HG02798 (cell line): Measurements from ENCODE around the gene KYNU.

ENCODE experiments used
- ATAC-seq: cut with Tn5 transposase; IDR thresholded peaks from one replicate; pipeline ENCODE4 v1.9.1; 2021; ENCODE audit warnings: mild to moderate bottlenecking; ENCODE audit not compliant: unreplicated experiment, poor library complexity

KYNU gene

GRCh38 chr2:142951190-142952007, 73.9 kb downstream of the KYNU start:
- ATAC-seq: no peak

DNA sequence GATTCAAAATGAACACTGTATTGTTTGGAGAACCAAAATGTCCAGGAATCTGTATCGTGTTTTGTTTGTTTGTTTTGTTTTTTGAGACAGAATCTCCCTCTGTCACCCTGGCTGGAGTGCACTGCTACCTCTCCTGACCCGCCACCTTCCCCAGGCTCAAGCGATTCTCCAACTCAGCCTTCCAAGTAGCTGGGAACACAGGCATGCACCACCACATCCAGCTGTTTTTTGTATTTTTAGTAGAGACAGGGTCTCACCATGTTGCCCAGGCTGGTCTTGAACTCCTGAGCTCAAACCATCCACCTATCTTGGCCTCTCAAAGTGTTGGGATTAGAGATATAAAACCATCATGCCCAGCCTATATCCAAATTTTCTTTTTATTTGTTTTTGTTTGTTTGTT, 74.6 kb downstream of the KYNU start:
- no peak for ATAC-seq

DNA sequence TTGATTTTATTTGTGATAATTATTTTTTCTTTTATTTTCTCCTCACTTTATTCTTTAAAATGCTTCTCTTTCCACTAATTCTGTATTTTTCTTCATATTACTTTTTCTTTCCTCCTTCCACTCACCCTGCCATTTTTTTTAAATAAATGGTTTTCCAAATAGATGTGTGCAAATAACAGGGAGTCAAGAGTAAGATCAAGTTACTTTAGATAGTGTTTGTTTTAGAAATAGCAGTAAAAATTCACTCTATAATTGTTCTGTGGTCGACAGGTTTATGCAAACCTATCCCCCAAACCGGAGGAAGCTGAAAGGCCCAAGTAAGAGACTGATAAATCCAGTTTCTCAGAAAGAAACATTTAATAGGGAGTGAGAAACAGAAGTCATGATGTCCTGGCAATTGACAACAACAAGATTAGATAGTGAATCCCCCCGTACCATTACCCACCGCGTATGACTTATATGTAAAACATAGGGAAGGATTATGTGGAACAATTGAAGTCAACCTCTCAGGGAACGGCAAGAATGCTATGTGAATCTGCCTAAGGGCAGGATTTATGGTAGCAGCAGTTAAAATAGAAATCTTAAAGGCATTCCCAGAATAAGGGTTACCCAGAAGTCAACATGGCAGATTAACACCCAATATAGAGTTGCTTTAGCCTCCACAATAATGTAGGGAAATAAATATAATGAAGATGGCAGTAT, 75.5 kb downstream of the KYNU start:
- no peak for ATAC-seq

DNA sequence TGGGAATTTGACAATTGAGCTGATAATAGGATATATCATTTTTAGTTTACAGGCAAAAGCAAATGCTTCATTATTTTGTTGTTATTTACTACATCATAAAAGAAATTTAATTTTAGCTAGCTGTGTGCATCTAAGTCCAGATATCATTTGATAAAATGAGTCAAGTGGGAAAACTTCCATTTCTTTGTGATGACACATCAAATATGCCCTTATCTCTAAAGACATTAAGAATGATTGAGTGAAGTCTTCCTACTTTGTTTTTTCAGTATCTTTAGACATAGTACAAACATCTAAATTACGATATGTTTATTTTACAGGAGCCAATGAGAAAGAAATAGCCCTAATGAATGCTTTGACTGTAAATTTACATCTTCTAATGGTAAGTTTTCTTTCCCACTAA, 77.0 kb downstream of the KYNU start:
- no peak for ATAC-seq

DNA sequence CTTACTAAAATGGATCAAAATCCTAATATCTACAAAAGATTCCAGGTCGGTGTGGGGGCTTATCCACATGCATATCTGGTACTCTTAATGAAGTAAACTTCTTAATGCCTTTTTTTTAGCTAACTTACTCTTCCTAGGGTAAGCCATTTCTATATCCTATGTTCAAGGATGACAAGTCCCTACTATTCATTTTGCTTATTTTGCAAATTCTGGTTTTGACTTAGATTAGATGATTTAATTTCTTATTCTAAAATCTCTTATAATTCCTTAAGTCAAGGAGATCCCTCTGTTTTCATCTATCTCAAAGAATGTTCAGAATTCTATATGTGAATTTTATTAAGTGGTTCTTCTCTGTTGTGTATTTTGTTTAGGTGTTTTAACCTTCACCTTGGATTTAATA, 79.7 kb downstream of the KYNU start:
- ATAC-seq: no peak

DNA sequence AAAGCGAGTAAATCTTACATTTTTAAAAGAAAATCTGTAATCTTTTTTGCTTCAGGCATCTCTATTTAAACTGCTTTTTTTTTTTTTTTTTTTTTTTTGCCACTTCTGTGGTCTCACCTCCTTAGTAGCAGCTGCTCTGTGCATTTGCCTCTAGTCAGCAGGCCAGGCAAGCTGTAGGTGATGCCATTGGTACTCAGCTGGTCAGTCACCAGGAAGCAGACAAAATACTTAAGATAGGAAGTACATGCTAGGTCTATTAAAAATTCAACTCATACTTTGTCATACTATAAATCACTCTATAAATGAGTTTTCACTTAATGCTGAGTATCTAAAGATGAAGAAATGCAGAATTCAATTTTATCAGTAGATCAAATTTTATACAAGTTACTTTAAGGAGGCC, 83.7 kb downstream of the KYNU start:
- ATAC-seq: no peak

- ATAC-seq: no peak
These were observed 88.0 kb downstream of the KYNU start for GRCh38 chr2:142965443-142965842.

DNA sequence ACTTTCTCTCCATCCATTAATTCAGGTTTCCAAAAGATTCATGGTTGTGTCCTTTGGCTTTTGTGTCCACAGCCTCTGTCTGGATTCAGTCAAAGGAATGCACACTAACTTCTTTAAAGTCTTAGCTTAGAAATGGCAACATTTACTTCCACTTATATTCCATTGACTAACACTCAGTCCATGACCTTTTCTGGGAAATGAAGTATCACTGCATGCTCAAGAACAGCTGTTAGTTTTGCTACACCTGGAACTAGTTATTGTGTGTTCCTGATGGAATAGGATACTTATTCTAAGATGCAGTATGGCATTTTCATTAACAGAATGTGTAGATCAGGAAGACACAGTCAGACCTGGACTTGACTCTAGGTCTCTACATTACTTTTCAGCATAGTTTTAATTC, 88.8 kb downstream of the KYNU start:
- no peak for ATAC-seq

- no peak for ATAC-seq
These were observed 89.6 kb downstream of the KYNU start for GRCh38 chr2:142967060-142967459.

DNA sequence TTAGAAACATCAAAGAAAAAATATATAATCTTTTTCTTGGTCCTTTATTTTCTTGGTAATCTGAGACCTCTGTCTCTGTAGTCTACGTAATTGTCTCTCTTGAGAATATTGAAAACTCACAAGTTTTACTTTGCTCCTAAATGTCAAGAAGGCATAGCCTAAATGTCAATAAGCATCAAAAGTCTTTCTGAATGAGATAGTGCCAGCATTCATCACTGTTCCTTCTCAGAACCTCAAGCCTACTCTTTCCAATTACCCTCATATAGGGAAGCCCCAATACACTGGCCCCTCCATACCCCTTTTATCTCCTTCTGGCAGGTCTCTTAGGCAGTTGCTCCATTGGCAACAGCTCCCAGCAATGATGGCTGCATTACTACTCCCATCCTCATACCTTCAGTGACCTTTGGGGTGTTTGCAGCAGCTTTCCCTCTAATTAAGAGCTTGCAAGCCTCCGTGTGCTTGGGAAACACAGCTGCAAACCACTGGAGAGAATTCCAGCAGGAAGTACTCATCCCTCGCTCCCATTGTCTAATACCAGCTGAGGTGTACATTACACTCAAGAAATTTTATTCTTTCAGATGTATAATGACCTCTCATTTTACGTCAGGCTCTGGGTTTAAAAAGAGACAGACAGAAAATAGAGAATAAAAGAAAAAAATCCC, 95.8 kb downstream of the KYNU start:
- ATAC-seq: no peak

DNA sequence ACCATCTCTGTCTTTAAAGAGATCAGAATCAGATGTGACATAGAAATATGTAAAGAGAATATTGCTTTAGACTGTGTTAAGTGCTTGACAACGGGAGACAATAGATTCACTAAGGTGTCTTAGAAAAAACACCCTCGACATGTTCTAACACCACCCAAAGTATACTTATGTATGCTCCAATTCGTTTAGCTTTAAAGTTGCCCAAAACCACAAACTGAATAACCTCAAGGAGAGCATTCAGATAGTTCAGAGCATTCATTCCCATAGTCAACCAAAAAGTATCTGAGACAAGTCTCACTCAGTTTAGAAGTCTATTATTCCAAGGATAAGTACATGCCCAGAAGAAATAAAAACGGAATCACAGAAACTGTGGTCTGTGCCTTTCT, 96.4 kb downstream of the KYNU start:
- peak; percentile 16 for ATAC-seq

- peak; percentile 57 for ATAC-seq
These were observed 97.0 kb downstream of the KYNU start for GRCh38 chr2:142974288-142975024.

GRCh38 chr2:142975239-142975638, 97.8 kb downstream of the KYNU start:
- ATAC-seq: no peak

DNA sequence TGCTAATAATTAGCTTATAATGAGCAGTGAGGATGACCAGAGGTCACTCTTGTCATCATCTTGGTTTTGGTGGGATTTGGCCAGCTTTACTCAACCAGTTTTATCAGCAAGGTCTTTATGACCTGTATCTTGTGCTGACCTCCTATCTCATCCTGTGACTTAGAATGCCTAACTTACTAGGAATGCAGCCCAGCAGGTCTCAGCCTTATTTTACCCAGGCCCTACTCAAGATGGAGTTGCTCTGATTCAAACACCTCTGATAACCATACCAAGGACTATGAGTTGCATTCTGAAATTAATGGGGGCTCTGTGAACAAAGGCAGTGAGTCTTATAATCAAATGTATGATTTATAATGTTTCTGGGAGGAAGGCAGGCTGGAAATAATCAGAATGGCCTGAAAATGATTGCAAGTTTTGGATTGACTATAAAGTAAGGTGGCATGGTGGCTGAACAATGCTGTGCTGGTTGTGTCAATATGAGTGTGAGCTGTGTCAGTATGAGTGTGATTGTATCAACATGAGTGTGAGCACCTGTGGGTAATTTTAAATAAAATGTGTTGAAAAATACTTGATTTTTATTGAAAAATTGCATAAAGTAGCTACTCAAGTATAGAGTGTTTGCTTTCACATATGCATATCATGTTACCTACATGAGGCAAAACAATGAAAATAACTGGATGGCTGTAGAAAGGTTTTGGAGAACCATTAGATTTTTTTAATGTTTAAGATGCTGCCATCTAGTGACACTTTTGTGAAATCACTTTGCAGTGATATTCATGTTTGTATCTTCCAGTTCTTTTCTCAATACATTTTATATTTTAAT, 103.0 kb downstream of the KYNU start:
- peak; percentile 55 for ATAC-seq

DNA sequence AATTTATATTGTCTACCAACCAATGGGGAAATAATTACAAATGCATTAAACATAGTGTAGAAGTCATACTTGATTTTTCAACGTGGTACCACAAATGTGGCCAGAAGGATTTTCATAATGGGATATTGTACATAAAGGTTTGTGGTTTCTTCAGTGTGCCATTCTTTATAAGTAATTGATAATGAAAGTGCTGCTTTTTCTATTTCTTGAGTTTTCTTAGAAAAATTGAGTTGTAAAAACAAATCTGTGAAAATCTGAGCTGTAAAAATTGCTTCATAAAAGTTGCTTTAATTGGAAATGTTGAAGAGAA, 103.6 kb downstream of the KYNU start:
- ATAC-seq: no peak

GRCh38 chr2:142981756-142982155, 104.3 kb downstream of the KYNU start:
- no peak for ATAC-seq

DNA sequence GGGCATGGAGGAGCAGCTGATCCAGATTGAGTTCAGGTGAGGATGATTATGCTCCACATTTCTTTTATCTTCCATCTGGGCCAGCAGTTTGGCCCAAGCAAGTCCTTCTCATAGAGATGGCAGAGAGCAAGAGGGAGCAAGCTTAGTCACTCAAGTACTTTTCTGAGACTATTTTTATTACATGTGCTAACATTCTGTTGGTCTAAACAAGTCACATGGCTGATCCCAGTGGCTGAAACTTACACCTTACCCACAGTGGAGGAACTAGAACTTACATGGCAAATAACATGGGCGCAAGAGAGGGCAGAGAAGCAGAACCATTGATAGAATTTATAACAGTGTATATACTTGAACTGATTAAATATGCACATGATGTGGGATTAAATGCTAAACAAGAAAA, 105.7 kb downstream of the KYNU start:
- ATAC-seq: peak; percentile 78

GRCh38 chr2:142984657-142985056, 107.2 kb downstream of the KYNU start:
- ATAC-seq: no peak

DNA sequence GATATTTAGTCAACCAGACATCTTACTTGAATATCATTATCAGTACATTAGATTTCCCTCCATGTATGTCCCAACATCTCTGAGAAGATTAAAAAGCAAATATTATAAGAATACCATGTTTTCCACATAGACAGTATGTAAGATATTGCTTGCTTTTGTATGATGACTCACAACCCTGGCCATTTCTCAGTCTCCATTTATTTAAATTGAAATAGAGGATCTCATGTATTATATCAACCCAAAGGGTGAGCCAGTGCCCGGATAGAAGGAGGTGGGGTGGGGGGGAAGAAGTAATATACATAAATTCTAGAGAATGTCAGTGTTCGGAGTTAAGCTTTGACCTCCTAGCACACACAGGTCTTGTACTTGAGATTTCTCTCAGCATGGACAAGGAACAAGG, 109.6 kb downstream of the KYNU start:
- no peak for ATAC-seq
